Endometrial microvascular endothelial cells (primary cell): Measurements from ENCODE around the gene HLA-DQB1. TPM values are rescaled to one million over a fixed set of nuclear protein-coding genes. Genes with fewer than 3 reads are reported as not detected.
"Not testable (repeated sequence)": the region's sequence is repeated elsewhere in the genome, so short reads cannot be mapped to it uniquely, and the experiment has no call there.

Experiments used
- in situ Hi-C: cut with HindIII; loops from 2 replicates; pipeline ENCODE4 v1.10.0; 2017; ENCODE audit warnings: low sequenced_read_pairs, low pct_unique_long_range_greater_than_20kb; ENCODE audit errors: inconsistent ontology term
- total RNA-seq: library from RNA; depleted of rRNA; stranded (reverse); fragments of >200 nt; gene quantifications from one replicate; pipeline ENCODE4 v1.2.3, GENCODE V29; 2015; ENCODE audit errors: inconsistent ontology term

The HLA-DQB1 gene
- total RNA-seq, 1 donor from 2014 or later = not detected

GRCh38 chr6:32664827-32665362 lies 1.6 kb downstream of the HLA-DQB1 start:
- in situ Hi-C loops = no loop called here

- in situ Hi-C loops = no loop called here
Observed at GRCh38 chr6:32664354-32664753, 2.1 kb downstream of the HLA-DQB1 start.

DNA sequence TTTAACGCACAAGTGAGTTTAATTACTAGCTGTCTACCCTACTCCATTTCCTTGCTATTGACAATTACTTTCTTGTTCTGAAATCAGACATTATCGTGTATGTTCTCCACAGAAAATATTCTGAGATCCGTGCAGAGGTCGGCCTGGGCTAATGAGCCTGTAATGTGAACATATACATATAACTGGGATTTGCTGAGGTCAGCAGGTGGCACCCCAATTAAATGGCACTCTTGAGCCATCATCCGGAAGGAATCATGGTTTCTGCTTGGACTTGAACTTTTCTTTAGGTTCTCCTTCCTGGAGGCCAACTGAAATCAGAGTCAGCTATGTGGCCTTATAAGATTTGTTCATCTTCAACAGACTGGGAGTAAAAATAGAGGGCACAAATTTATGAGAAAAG lies 3.6 kb downstream of the HLA-DQB1 start:
- in situ Hi-C loops = no loop called here

DNA sequence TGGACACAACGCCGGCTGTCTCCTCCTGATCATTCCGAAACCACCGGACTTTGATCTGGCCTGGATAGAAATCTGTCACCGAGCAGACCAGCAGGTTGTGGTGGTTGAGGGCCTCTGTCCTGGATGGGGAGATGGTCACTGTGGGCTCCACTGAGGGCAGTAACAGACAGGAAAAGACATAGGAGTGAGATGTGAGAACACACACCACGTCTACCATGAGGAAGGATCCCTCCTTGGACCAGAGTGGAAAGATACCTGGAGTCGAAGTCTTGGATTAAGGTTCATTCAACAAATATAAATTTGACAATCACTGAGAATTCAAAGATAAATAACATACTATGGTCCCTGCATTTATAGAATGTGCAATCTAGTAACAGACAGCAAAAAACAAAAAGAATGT lies 4.4 kb downstream of the HLA-DQB1 start:
- in situ Hi-C loops = no loop called here

DNA sequence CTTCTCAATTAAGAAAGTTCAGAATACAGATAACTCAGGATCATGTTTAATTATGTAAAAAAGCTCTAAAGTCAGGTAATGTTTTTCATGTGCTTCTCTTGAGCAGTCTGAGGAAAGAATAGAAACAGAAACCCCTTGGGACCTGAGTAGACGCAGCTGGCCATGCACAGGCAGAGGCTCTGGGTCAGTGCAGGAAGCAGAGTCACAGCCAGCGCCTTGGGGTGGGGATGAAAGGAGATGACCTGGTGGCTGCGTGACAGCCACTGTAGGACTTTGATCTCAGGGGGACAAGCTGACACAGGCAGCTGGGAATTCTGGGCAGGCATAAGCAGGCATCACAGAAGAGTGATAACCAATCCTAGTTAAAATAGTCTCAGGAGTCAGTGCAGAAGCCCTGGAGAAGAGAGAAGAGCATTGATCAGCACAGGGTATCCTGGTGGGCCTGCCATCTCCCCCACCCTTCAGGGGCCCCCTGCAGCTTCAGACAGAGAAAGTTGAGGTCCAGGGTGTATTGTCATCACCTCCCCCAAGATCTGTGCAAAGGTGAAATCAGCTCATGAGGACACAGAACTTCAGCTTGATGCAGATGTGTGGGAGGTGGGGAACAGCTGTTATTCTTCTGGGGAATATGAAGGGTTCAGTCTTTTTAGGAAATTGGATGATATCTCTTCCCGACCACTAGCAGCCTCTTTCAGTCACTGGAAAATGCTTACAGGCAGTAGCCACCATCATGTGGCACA lies 6.4 kb downstream of the HLA-DQB1 start:
- in situ Hi-C loops = no loop called here

DNA sequence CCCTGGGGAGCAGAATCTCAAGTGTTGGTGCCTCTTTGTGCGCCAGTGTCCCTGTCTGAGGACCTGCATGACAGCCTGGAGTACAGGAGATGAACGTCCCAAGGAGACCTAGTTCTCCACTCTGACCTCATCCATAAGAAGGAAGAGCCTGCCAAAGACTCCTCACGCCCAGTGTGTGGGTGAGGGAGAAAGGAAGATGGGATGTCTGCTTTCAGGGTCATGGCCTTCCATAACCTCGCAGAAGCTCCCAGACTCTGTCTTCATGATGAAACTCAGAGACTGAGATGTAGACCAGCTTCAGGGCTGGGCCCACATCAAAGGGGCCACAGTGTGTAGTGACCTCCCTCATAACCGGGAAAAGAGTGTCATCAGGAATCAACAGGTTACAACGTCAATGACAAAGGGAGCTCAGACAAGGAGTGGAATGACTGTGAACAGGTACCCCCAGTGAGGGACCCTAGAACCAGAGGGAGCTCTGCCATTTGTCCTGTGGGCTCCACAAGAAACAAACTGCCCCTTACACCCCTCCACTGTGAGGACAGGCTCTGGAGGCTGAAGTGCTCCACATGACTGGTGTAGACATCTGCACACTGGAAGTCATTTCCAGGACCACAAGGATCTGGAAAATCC lies 8.1 kb downstream of the HLA-DQB1 start:
- in situ Hi-C loops = no loop called here

GRCh38 chr6:32657819-32658218 lies 8.6 kb downstream of the HLA-DQB1 start:
- in situ Hi-C loops = not testable (repeated sequence)

- in situ Hi-C loops = not testable (repeated sequence)
Observed at GRCh38 chr6:32657329-32657728, 9.1 kb downstream of the HLA-DQB1 start.

- in situ Hi-C loops = no loop called here
Observed at GRCh38 chr6:32655203-32655710, 11.2 kb downstream of the HLA-DQB1 start.

DNA sequence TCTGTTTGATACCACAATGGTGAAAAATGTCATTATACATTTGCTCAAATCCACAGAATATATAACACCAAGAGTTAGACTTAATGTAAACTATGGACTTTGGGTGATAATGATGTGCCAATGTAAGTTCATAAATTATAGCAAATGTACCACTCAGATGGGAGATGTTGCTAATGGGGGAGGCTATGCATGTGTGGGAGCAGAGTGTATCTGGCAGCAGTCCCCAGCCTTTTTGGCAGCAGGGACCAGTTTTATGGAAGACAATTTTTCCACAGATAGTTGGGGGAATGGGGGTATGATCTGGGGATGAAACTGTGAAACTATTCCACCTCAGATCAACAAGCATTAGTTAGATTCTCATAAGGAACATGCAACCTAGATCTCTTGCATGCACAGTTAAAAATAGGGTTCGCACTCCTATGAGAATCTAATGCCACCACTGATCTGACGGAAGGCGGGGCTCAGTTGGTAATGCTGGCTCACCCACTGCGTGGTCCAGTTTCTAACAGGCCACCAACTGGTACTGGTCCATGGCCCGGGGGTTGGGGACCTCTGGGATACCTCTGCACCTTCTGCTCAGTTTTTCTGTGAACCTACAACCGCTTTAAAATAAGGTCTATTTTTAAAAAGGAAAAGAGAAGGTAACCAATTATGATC lies 21.3 kb downstream of the HLA-DQB1 start:
- in situ Hi-C loops = no loop called here

- in situ Hi-C loops = no loop called here
Observed at GRCh38 chr6:32643904-32644303, 22.6 kb downstream of the HLA-DQB1 start.

GRCh38 chr6:32642720-32643106 lies 23.7 kb downstream of the HLA-DQB1 start:
- in situ Hi-C loops = no loop called here

GRCh38 chr6:32641785-32642719 lies 24.4 kb downstream of the HLA-DQB1 start:
- in situ Hi-C loops = not testable (repeated sequence)

GRCh38 chr6:32641122-32641521 lies 25.3 kb downstream of the HLA-DQB1 start:
- in situ Hi-C loops = no loop called here

DNA sequence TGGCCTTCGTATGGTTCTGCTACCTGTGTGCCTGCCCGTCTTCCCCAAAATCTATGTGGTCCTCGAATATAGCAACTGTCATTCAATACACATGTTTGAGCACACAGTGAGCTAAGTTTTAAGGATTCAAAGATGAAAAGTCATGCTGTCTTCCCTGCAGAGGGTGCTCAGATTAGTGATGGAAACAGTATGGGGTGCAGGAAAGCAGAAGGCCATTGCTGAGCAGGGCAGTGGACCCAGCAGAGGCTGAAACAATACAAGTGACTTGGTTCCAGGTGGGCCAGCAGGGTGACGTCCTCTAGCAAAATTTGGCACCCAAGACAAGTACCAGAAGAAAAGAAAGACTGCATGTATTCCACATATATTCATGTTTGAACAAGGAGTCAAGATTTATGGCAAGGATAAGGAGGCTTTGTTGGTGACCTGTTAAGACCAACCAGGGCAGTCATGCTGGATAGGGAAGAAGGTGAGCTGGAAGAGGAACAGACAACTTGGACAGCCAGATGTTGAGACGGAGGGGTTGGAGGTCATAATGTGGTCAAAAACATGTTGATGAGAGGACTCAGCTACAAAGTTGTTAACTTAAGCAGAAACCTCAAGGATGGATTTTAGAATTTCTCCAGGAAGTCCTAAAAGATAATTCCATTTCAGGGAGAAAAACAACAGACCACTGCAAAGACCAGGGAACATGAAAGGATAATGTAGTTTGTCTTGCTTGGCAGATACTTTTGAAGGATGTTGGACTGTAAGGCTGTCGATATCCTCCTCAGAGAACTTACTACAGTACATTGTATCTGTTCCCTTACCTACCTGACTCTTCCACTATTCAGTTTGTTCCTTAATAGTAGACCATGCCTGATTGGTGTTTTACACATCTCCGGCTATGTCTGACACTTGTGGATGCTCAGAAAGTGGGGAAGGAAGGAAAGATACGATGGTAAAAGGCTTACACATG lies 26.7 kb downstream of the HLA-DQB1 start:
- in situ Hi-C loops = no loop called here

GRCh38 chr6:32638532-32639219 lies 27.8 kb downstream of the HLA-DQB1 start:
- in situ Hi-C loops = no loop called here

DNA sequence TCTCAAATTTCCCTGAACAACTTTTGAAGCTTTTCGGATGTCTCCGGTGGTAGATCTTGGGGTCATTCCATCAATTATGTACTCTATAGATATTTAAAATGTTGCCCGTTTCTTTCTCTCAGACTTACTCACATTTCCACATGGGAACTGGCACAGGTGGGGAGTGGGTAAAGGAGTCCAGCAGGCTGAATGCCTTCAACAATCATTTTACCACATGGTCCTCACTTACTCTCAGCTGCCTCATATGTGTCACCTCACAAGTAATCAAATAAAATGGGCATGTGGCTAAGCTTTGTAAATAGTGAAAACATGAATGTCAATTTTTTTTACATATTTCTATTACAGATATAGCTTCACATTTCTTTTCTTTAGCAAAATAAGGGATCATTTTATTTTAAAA lies 28.6 kb downstream of the HLA-DQB1 start:
- in situ Hi-C loops = no loop called here
